Measurements from ENCODE around the gene UBC. TPM values are rescaled to one million over a fixed set of nuclear protein-coding genes. Genes with fewer than 3 reads are reported as not detected.
A peak's percentile ranks its signal among the peaks of the same experiment; 100 is the strongest.

Gene UBC
- total and polyA plus RNA-seq, 9 of the 15 experiments (the other 6 are each of a cell fraction or from before 2014, with no cell fraction given), result 533 to 1,153 (median 813) TPM

DNA sequence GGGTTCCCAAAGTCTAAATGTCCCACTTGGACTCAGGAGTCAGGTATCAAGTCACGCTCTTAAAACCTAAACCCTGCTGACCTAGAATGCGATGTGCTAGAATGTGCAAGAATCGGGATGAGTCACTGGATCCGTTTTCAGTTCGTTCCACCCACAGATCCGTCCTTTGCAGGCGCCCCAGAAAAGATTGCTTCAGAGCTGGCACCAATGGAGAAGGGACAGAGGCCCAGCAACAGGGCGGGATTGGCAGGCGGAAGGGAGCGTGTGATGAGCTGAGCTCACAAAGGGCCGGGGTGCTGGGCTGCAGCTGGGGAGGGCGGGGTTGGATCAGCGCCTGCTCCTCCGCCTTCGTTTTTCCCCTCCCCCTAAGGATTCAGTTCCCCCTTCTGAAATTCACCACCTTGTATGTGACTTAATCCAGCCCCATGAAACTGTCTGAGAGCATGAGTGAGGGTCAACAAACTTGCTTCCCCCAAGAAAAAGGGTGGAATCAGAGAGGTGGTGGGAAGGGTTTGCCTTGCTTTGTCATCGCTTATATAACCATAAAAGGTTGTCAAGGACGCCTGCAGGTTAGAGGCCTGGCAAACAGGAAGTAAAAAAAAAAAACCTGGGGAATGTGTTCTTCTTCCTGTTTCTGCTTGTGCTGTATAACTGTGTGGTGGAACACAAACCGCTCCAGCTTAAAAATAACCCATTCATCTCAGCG, 2.8 kb upstream of the UBC start (continued):
- TF ChIP-seq, protein P1, sequence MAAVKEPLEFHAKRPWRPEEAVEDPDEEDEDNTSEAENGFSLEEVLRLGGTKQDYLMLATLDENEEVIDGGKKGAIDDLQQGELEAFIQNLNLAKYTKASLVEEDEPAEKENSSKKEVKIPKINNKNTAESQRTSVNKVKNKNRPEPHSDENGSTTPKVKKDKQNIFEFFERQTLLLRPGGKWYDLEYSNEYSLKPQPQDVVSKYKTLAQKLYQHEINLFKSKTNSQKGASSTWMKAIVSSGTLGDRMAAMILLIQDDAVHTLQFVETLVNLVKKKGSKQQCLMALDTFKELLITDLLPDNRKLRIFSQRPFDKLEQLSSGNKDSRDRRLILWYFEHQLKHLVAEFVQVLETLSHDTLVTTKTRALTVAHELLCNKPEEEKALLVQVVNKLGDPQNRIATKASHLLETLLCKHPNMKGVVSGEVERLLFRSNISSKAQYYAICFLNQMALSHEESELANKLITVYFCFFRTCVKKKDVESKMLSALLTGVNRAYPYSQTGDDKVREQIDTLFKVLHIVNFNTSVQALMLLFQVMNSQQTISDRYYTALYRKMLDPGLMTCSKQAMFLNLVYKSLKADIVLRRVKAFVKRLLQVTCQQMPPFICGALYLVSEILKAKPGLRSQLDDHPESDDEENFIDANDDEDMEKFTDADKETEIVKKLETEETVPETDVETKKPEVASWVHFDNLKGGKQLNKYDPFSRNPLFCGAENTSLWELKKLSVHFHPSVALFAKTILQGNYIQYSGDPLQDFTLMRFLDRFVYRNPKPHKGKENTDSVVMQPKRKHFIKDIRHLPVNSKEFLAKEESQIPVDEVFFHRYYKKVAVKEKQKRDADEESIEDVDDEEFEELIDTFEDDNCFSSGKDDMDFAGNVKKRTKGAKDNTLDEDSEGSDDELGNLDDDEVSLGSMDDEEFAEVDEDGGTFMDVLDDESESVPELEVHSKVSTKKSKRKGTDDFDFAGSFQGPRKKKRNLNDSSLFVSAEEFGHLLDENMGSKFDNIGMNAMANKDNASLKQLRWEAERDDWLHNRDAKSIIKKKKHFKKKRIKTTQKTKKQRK (IDR thresholded peaks at IDR 0.05; ENCODE audit: borderline replicate concordance, low read depth, low read length), result no peak
- TF ChIP-seq SNIP1 (IDR thresholded peaks at IDR 0.05; ENCODE audit: low read depth), result no peak
- TF ChIP-seq, protein P2, sequence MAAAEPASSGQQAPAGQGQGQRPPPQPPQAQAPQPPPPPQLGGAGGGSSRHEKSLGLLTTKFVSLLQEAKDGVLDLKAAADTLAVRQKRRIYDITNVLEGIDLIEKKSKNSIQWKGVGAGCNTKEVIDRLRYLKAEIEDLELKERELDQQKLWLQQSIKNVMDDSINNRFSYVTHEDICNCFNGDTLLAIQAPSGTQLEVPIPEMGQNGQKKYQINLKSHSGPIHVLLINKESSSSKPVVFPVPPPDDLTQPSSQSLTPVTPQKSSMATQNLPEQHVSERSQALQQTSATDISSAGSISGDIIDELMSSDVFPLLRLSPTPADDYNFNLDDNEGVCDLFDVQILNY (CRISPR knock-in tag; IDR thresholded peaks at IDR 0.05), result no peak
- TF ChIP-seq HDAC1 (IDR thresholded peaks at IDR 0.05), result peak in 1 of 2 experiments; percentile 65; a peak in 2 of 4 replicates
- TF ChIP-seq ZSCAN32 (CRISPR knock-in tag; IDR thresholded peaks at IDR 0.05), result no peak
- TF ChIP-seq, protein P3, sequence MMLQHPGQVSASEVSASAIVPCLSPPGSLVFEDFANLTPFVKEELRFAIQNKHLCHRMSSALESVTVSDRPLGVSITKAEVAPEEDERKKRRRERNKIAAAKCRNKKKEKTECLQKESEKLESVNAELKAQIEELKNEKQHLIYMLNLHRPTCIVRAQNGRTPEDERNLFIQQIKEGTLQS (IDR thresholded peaks at IDR 0.05), result peak; percentile 99
- TF ChIP-seq, protein P3 (CRISPR knock-in tag; conservative IDR thresholded peaks at IDR 0.05), result peak; percentile 100
- TF ChIP-seq MAFG (tag; conservative IDR thresholded peaks at IDR 0.05), result peak; percentile 86
- TF ChIP-seq TEAD1 (CRISPR knock-in tag; IDR thresholded peaks at IDR 0.05), result peak in 1 of 2 experiments; percentile 81
- TF ChIP-seq, protein P4, sequence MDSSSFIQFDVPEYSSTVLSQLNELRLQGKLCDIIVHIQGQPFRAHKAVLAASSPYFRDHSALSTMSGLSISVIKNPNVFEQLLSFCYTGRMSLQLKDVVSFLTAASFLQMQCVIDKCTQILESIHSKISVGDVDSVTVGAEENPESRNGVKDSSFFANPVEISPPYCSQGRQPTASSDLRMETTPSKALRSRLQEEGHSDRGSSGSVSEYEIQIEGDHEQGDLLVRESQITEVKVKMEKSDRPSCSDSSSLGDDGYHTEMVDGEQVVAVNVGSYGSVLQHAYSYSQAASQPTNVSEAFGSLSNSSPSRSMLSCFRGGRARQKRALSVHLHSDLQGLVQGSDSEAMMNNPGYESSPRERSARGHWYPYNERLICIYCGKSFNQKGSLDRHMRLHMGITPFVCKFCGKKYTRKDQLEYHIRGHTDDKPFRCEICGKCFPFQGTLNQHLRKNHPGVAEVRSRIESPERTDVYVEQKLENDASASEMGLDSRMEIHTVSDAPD (CRISPR knock-in tag; IDR thresholded peaks at IDR 0.05), result no peak
- TF ChIP-seq NR4A1 (CRISPR knock-in tag; IDR thresholded peaks at IDR 0.05), result no peak
- no peak for TF ChIP-seq NR4A1 (tag; IDR thresholded peaks at IDR 0.05)
- TF ChIP-seq ZNF232 (CRISPR knock-in tag; IDR thresholded peaks at IDR 0.05), result 0 out of 2 replicates have a peak, but pooled peaks have one; percentile 41
- no peak for TF ChIP-seq POLR3G (IDR thresholded peaks at IDR 0.05; ENCODE audit: extremely low read depth, insufficient read length, insufficient replicate concordance)
- no peak for TF ChIP-seq MED1 (CRISPR knock-in tag; IDR thresholded peaks at IDR 0.05; ENCODE audit: borderline replicate concordance)
- no peak for TF ChIP-seq ZNF354B (CRISPR knock-in tag; IDR thresholded peaks at IDR 0.05)
- TF ChIP-seq ESRRB (CRISPR knock-in tag; IDR thresholded peaks at IDR 0.05; ENCODE audit: borderline replicate concordance), result no peak
- TF ChIP-seq TRIM28 (IDR thresholded peaks at IDR 0.05), result 0 out of 2 replicates have a peak, but pooled peaks have one; percentile 13
- TF ChIP-seq, protein P5, sequence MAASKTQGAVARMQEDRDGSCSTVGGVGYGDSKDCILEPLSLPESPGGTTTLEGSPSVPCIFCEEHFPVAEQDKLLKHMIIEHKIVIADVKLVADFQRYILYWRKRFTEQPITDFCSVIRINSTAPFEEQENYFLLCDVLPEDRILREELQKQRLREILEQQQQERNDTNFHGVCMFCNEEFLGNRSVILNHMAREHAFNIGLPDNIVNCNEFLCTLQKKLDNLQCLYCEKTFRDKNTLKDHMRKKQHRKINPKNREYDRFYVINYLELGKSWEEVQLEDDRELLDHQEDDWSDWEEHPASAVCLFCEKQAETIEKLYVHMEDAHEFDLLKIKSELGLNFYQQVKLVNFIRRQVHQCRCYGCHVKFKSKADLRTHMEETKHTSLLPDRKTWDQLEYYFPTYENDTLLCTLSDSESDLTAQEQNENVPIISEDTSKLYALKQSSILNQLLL (CRISPR knock-in tag; IDR thresholded peaks at IDR 0.05; ENCODE audit: borderline replicate concordance), result no peak
- TF ChIP-seq CBFA2T3 (IDR thresholded peaks at IDR 0.05), result 0 out of 2 replicates have a peak, but pooled peaks have one; percentile 27

Measured in K562 (cell line).